Measurements from ENCODE around the gene CEP290. TPM values are rescaled to one million over a fixed set of nuclear protein-coding genes. Genes with fewer than 3 reads are reported as not detected.
A peak's percentile ranks its signal among the peaks of the same experiment; 100 is the strongest.

The CEP290 gene
- total and polyA plus RNA-seq, 10 of the 15 experiments (the other 5 are each of a cell fraction or from before 2014, with no cell fraction given), result 4.8 to 15.7 (median 10.7) TPM

- no peak for TF ChIP-seq NFIC (IDR thresholded peaks at IDR 0.05; ENCODE audit: low read depth, low read length)
- TF ChIP-seq ATF2 (IDR thresholded peaks at IDR 0.05; ENCODE audit: low read length), result no peak
- TF ChIP-seq ZNF217 (IDR thresholded peaks at IDR 0.05), result no peak
- TF ChIP-seq BRCA1 (IDR thresholded peaks at IDR 0.05; ENCODE audit: low read depth, low read length), result no peak
- TF ChIP-seq CREB1 (IDR thresholded peaks at IDR 0.05; ENCODE audit: low read depth), result peak; percentile 37; the same call in 1 of the 2 replicates
- no peak for TF ChIP-seq CBX3 (IDR thresholded peaks at IDR 0.05; ENCODE audit: borderline replicate concordance, low read depth)
- peak; percentile 78 for TF ChIP-seq NKRF (conservative IDR thresholded peaks at IDR 0.05)
- peak; percentile 40; the same call in 1 of the 2 replicates for TF ChIP-seq NRF1 (conservative IDR thresholded peaks at IDR 0.05; ENCODE audit: low read depth, low read length)
- TF ChIP-seq STAT3 (IDR thresholded peaks at IDR 0.05; ENCODE audit: low read depth, low read length), result no peak
- no peak for TF ChIP-seq PRDM15 (CRISPR knock-in tag; IDR thresholded peaks at IDR 0.05)
- no peak for TF ChIP-seq USF1 (IDR thresholded peaks at IDR 0.05; ENCODE audit: borderline replicate concordance, extremely low read length, insufficient read depth, low read depth, low read length)
- no peak; the same call in 1 of the 2 replicates for TF ChIP-seq GATAD2B (conservative IDR thresholded peaks at IDR 0.05; ENCODE audit: low read depth)
- peak; percentile 31; the same call in 1 of the 2 replicates for TF ChIP-seq EED (IDR thresholded peaks at IDR 0.05; ENCODE audit: low read depth)
- TF ChIP-seq SIN3A (IDR thresholded peaks at IDR 0.05; ENCODE audit: low read depth, low read length), result 0 out of 2 replicates have a peak, but pooled peaks have one; percentile 23
- no peak for TF ChIP-seq ZNF592 (IDR thresholded peaks at IDR 0.05)
Observed at GRCh38 chr12:88035271-88035906, 106.5 kb downstream of the CEP290 start (continued).

All from GM12878 (cell line).